GM19438 (cell line): Measurements from ENCODE around the gene TGFBR3.
"Not testable (repeated sequence)": the region's sequence is repeated elsewhere in the genome, so short reads cannot be mapped to it uniquely, and the experiment has no call there.

ENCODE experiments used
- ATAC-seq: cut with Tn5 transposase; IDR thresholded peaks from one replicate; pipeline ENCODE4 v1.9.1; 2021; ENCODE audit warnings: low read depth; ENCODE audit not compliant: unreplicated experiment

Gene TGFBR3

DNA sequence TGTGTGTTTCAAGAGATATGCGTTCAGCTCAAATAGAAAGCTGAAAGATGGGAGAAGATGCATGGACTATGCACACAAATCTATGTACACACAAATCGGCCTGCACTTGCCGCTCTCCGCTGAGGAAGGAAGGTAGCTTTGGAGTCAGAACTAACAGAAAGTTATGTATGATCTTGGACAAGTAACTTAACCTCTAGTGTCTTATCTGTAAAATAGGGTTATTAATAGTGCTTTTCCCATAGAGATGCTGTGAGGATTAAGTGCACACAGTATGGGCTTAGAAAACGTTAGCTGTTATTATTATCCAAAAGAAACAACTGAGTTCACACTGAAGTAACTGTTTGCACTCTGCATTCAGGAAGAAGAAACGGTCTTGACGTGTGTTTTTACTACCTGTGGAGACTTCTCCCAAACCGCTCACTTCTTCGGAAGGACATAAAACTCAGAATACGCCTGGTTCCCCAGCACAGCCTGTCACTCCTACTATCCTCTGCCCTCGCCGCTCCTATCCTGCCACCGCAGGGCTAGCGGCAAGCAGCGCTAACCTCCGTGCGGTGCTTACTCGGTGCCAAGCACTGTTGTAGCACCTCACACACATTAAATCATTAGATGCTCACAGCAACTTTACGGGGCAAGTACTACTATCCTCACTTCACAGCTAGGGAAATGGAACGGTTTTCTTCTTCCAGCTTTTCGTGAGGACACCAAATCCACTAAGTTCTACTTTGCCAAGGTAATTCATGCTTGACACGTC, 1.3 kb downstream of the TGFBR3 start:
- no peak for ATAC-seq

DNA sequence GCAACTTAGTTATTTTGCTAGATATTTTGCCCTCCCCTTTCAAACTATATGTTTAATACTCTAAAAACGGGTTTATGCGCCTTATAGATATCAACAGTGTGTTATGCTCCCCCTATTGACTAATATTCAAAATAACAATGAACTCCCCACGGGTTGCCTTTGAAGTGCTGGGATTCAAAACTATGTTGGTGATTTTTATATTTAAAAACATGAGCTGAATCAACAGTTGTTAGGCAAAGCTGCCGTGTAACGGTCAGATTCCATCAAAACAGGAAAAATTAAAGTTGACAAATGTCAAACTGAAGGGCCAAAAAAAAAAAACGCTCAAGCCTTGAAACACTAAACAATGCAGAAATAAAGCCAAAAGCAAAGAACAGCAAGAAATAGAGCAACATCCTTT, 2.5 kb downstream of the TGFBR3 start:
- no peak for ATAC-seq

DNA sequence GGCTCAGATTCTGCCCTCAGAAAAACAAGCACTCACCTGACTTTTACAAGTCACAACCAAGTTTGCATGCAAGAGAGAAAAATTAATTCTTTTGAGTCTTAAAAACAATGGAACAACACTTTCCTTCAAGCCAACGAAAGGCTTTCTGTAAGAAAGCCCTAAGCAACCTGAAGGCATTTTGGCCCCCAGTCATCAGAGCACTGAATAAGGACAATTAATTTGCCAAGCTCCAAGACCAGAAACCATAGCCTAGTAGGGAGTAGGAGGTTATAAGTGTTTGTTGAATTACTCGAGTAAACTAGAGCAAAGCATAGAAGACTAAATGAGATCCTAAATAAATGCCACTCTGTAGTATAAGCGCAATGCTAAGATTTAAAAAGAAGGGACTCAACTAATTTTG, 4.7 kb downstream of the TGFBR3 start:
- ATAC-seq = no peak

DNA sequence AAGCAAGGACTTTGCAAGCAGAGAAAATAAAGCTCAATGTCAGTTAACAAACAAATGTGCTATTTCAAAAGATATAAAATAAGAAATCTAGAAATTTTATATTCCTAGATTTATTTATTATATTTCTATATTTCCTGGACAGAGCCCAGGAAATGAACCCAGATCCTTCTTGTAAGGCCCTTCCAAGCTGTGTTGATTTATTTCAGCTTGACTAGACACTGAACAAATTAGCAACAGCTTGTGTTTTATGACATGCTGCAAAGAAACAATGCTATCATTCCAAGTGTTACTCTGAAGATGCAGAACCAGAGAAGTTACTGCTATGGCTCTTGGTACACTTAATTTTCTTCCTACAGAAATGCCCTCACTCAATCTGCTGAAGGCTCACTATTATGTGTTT, 6.2 kb downstream of the TGFBR3 start:
- no peak for ATAC-seq

DNA sequence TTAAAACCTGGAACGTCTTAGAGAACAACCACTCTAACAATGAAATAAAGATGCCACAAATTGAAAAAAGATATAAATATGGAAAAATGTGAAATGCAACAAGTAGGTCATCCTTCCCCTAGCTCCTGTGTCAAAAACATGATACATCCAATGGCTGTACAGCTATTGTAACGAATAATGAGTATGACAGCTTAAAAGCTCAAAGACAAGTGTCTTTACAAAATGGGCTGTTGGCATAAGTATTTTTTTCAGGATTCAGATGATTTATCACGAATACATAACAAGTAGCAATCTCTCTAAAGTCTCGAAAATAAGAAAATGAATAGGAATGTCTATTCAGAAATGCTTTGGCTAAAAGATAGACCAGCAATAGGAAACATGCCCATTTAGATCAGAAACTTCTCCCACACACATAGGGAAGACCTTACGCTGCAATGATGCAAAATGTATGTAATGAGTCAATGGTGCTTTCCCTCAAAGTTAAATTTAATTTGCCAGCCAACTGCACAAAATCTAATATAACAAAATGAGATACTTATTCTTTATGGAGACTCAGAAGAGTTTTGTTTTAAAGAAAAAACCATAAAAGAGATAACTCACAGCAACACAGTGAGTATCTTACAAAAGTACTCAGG, 8.3 kb downstream of the TGFBR3 start:
- ATAC-seq = no peak

DNA sequence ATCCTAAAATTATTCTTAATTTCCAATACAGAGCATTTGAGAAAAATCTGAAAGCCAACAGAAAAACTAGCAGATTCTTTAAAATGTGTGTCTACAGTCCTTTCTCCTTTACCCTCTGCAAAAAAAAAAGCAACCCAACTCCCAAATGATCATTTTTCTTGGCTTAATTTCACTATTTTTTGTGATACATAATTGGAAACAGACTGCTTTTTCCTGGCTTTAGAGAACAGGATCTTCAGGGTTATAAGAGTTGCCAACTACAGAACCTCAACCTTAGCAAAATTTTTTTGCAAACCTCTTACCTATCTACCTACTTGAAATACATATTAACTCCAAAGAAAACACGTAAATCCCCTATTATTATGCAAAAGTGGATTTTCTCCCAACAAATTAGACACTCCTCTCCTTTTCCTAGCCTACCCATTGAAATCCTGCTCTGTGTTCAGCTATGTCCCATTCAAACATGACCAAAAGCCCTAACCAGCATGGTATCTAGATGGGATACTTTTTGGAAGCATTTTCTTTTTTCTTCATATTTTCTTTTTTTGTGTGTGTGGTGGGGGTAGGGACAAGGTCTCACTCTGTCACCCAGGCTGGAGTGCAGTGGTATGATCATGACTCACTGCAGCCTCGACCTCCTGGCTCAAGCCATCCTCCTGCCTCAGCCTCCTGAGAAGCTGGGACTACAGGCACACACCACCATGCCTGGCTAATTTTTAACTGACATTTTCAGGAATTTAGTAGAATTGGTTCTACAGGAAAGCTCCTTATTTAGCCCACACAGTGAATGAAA, 9.0 kb downstream of the TGFBR3 start:
- ATAC-seq = no peak

DNA sequence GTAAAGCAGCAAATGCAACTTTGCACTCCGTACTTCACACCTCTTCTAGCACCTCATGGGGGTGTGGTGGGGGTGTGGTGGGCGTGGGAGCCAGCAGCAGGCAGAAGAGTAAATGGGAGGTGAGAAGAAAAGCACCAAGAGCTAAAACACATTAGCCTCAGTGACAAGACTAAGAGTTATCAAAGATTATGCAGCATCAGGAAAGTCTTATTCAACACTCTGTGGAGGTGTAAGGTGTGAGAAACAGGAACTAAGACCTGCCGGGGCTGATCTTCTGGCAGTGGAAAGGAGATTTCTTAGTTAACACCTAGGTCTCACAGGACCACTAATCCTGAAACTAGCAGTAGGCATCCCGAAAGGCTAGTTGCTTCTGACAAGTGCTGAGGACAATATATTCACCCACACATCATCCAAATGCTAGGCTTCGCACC, 9.9 kb downstream of the TGFBR3 start:
- peak; percentile 78 for ATAC-seq

DNA sequence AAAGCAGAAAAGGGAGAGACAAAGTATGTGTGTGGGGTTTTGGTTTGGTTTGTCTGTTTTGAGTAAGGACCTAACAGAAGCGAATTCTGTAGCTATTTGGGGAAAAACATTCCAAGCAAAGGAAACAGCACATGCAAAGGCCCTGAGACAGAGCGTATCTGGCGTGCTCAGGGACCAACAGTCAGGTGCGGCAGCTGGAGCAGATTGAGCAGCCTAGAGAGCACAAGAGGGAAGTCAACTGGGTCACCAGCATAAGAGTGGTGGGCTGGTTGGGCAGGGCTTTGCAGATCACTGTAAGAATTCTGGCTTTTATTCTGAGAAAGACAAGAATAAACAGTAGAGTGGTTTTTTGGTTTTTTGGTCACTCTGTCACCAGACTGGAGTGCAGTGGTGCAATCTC, 11.8 kb downstream of the TGFBR3 start:
- ATAC-seq = no peak

DNA sequence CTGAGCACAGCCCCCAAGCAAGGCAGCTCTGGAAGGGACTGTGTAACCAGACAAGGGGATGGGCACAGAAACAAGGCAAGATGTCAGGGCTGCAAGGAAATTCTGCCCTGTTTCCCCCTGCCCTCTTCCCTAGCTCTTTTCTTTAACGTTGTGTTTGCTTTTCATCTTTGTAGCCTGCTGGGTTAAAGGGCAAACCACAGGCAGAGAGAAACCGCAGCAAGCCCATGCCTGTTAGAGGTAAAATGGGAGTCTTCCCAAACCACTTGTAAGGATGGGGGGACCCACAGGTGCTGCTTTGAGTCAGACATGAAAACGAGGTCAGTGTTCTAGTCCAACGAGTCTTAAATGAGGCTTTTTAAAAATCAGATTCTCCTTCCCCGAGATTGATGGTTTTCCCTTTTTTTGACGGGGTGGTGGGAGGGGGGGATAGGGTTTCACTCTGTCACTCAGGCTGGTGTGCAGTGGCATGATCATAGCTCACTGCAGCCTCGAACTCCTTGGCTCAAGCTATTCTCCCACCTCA, 13.3 kb downstream of the TGFBR3 start:
- no peak for ATAC-seq

DNA sequence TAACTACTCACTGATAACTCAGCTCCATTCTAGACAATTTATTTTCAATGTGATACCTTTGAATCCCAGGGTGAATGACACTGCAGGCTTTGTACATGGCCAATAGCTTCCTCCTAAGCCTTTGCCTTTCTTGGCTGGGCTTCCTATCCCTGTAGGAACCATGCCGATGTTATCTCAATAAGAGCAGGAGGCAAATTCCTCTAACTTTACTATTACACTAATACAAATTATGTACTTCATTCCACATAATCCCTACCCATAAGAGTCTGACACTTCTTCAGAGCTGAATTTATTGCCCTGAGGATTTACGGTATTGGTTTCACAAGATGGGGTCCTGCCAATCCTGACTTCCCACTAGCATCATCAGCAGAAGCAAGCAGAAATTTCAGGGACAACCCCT, 14.0 kb downstream of the TGFBR3 start:
- no peak for ATAC-seq

DNA sequence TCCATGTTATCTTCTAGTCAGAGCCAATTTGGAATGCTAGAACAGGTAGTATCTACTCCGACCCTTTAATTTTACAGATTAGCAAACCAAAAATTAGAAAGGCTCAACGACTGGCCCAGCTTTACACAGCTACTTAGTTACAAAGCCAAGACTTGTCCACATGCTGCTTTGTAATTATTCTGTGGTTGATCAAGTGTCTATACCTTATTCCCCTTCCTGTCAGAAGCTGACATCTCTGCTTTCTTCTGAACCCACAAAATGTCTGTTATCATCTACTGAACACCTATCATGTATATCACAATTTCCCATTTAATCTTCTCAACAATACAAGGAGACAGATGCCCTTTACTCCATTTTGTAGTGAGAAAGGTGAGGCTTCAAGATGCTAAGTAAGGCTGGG, 15.6 kb downstream of the TGFBR3 start:
- ATAC-seq = no peak

DNA sequence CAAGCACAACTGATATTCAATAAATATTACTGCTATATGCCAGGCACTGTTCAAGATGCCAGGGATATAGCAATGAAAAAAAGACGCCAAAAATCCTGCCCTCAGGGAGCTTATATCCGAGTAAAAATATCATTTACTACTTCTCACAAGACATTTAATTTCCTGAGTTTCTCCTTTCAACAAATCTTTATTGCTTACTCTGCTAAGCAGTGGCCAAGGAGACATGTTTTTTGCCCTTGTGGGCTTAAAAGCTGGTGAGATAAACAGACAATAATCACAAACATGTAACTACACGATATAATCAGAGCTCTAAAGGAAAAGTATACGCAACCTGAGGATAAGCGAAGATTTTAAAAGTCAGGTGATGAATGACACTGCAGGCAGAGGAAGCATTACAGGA, 19.5 kb downstream of the TGFBR3 start:
- ATAC-seq = no peak

DNA sequence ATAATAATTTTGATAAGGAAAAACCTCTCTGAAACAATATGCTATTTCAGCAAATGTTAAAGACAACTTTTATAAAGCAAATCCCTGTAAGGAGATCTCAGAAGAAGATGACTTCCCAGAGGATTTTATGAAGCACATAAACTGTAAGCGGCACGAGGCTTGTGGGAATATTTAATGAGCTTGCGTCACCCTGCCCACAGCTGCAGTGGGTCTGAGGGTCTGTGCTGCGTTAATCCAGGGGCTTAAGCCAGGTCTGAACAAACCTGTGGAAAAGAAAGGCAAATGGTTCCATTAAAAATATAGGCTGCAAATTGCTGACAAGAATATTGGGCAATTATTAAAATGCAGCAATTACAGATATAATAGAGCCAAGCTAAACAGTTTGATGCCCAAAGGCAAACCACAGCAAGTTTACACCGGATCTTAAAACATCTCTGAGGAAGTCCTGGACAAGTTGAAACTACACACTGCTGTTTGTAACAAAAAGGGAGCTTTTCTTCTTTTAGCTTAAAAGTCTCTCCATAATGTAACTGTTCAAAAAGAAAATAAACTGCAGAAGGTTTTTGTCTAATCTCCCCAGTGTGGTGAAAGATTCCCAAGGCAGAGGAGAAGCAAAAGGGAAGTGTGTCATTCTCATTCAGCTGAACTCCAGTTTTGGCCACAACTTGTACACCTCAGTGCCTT, 21.8 kb downstream of the TGFBR3 start:
- no peak for ATAC-seq

DNA sequence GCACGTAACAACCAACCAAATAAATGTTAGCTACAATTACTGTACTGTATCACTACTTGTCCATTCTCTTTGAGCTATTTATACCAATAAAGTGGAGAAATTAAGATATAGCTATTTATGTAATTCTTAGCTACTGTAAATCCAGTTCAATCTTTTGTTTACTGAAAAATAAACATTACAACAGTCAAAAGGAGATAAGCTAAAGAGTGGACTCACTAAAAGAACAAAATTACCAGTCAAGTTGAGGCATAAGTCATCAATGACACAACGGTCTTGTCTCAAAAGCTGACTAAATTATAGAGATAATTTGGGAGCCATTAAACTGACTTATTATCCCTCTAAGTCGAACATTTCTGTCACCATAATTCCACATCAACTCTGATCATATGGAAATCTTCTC, 22.5 kb downstream of the TGFBR3 start:
- no peak for ATAC-seq

DNA sequence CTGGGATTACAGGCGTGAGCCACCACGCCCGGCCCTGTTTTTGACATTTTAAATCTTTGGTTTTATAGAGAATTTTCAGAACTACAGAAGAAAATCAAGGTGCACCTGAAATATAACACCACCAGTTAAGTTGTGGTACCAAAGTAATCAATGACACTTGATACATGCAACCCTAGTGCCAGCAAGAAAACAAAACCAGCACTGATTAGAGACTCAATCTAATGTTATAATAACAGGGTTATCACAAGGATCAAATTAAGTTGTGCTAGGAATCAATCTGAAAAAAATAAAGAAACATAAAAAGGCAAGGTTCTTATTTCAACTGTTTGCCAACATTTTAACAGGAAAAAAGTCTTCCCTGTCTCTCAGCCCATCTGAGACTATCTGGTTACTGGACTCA, 23.8 kb downstream of the TGFBR3 start:
- ATAC-seq = no peak

DNA sequence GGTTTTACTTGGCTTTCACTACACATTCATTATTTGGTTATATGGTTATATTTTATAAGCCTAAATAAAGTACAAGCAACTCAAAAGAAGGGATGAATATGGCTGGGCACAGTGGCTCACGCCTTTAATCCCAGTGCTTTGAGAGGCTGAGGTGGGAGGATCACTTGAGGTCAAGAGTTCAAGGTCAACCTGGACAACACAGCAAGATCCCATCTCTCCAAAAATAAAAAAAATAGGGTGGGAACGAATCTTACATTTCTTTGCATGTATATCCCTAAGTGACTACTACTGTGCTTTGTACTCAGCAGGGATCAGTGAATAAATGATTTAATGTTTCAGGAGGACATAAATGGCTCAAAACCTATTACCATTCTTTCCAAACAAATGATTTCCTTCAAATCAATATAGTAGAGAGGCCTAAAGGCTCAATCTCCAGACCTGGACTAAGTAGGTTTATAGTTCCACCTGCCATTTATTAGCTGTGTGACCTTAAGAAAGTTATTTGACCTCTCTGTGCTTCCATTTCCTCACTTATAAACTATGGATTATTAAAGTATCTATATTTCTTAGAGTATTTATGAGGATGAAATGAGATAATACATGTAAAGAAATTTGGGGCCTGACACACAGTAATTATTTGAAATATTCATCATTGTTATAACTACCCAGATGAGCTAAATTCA, 28.3 kb downstream of the TGFBR3 start:
- ATAC-seq = no peak

DNA sequence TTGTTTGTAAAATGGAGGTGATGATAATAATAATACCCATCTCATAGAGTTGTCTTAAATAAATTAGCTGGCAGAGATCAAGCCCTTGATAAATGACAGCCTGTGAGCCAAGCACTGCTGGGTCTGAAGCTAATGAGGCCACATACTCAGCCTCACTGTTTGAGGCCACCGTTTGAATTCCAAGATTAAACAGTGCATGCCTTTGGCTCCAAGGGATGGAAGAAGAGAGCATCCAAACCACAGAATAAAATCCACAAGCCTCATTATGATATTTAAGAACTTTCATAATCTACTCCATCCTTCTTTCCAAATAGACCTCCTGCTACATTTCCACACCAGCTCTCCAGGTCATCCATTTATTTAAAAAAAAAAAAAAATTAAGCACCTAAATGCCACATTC, 29.0 kb downstream of the TGFBR3 start:
- no peak for ATAC-seq

DNA sequence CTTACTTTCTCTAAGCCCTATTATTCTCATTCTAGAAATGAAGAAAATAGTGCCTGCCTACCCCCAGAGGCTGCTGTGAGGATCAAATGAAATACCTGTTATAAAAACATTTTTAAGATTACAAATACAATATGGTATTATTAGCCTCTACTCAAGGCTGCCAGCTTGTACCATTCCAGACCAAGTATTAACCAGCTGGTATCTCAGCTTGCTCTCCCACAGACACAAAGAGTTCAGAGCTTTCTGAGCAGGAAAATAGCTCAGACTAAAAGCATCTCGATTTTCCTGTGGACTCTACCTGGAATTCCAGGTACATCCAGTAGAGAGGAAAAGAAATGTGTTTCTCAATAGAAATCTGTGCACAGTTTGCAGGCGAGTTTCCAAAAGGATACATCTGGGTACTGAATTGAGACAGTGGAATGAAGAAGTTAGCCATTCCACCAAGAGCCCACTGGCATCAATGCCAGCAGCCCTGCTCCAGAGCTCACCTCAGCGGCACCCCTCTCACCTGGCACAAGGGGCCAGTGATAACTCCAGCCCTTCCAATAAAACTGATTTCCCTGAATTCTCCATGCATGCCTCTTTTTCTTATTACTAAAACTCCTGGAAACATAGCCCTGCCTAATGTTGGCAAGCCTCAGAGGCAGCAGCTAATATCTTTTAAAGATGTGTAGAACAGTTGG, 31.0 kb downstream of the TGFBR3 start:
- no peak for ATAC-seq

DNA sequence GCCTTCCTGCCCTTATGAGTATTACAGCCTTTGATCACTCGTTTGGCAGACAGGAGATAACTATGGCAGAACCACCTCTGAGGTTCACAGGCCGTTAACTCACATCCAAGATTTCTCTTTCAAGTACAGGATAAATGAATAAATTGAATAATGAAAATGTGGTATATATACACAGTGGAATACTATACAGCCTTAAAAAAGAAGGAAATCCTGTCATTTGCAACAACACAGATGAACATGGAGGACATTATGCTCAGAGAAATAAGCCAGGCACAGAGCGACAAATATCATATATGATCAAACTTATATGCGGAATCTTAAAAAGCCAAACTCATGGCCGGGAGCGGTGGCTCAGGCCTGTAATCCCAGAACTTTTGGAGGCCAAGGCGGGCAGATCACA, 32.6 kb downstream of the TGFBR3 start:
- no peak for ATAC-seq

DNA sequence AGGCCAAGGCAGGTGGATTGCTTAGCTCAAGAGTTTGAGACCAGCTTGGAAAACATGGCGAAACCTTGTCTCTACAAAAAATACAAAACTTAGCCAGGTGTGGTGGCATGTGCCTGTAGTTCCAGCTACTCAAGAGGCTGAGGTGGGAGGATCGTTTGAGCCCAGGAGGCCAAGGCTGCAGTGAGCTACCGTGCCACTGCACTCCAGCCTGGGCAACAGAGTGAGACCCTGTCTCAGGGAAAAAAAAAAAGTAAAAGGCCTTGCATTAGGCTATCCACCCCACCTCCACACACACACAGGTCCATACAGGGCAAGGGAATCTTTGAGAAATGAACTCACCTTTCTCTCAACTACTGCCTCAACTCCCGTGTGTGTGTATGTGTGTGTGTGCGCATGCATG, 33.9 kb downstream of the TGFBR3 start:
- ATAC-seq = not testable (repeated sequence)
